Erythroblast (primary cell): ENCODE results near the gene GNPDA2.

ENCODE experiments used
- GATA1 ChIP-seq: IDR thresholded peaks from 2 replicates; pipeline ENCODE4 v1.6.1; 2011; ENCODE audit warnings: low read depth, mild to moderate bottlenecking, control low read depth, low read length, moderate library complexity
- POLR2A ChIP-seq: IDR thresholded peaks from 2 replicates; pipeline ENCODE4 v1.6.1; 2011; ENCODE audit warnings: mild to moderate bottlenecking, low read length

DNA sequence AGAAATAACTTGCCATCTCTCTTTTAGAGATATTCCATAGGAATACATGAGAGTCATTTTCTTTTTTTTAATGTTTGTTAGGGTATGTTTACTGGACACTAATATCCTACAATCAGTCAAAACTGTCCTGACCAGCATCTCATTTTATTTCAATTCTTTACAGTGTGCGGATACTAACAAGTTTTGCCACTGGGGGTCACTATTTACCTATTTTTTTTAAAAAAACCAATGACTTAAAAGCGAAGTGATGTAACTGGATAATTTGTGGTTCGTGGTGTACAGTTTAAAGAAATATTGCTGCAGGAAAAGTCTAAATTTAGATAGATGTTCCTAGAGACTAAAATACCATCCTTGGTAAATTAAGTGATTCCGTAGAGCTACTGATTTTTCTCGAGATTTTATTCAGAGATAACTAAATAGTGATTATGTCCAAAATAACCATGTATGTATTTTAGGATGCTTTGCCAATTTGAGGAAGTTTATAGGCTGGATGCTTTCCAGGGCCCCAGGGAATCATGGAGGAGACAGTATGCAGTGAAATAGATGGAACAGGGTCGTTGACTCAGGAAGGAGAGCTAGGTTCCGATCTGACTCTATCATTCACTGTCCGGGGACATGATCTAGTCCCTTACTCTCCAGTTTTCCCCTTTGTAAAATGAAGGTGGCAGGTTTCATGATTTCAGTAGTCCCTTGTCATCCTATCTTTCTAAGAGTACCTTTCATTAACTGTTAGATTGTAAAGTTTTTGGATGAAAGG is 34.0 kb upstream of the GNPDA2 start:
- TF ChIP-seq POLR2A = no peak
- TF ChIP-seq GATA1 = no peak
